PC-3 (cell line): ENCODE measurements around the gene JAK3.

Experiments
- EZH2 ChIP-seq: fragments of 300-600 bp; sonication (generic); IDR thresholded peaks from one replicate; pipeline ENCODE4 v1.6.1; 2017; ENCODE audit warnings: antibody characterized with exemption, mild to moderate bottlenecking, low read length; ENCODE audit not compliant: unreplicated experiment
- TF ChIP-seq, protein P1 (sequence below): fragments of 300-600 bp; sonication (generic); conservative IDR thresholded peaks from 2 replicates; pipeline ENCODE4 v1.5.1; 2017; ENCODE audit warnings: antibody characterized with exemption, low read depth, mild to moderate bottlenecking, low read length

GRCh38 chr19:17881701-17882100 lies 33.9 kb upstream of the JAK3 start:
- TF ChIP-seq, protein P1, sequence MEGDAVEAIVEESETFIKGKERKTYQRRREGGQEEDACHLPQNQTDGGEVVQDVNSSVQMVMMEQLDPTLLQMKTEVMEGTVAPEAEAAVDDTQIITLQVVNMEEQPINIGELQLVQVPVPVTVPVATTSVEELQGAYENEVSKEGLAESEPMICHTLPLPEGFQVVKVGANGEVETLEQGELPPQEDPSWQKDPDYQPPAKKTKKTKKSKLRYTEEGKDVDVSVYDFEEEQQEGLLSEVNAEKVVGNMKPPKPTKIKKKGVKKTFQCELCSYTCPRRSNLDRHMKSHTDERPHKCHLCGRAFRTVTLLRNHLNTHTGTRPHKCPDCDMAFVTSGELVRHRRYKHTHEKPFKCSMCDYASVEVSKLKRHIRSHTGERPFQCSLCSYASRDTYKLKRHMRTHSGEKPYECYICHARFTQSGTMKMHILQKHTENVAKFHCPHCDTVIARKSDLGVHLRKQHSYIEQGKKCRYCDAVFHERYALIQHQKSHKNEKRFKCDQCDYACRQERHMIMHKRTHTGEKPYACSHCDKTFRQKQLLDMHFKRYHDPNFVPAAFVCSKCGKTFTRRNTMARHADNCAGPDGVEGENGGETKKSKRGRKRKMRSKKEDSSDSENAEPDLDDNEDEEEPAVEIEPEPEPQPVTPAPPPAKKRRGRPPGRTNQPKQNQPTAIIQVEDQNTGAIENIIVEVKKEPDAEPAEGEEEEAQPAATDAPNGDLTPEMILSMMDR: no peak
- no peak for TF ChIP-seq EZH2
